ENCODE results near the gene RPGR. TPM values are rescaled to one million over a fixed set of nuclear protein-coding genes. Genes with fewer than 3 reads are reported as not detected.

RPGR gene
- total RNA-seq, 2 experiments from 2014 or later, result 12.4 to 18.2 TPM

DNA sequence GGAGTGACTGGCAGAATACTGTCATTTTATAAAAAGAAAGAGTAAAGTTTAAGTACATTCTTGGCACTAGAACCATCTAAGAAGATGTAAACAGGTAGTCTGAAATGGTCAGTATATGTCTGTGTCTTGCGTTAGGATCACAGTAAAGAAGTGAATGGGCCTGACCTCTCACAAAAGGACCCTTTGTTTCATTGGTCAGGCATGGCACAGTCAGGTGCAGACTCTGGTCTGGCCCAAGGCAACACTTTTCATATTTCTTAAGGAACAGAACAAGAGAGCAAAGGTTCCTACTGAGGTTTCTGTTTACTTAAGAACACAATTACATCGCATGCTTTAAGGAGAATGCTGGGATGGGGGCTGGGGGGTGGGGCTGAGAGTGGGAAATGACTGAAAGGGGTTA lies 48.1 kb downstream of the RPGR start:
- Histone ChIP-seq H3K9me3 (ENCODE audit: low read length) (no peaks in the 10 kb centered on the region), H3K4me3 (ENCODE audit: low read depth, low read length, poor library complexity, severe bottlenecking) (no peak overlapping the region), H3K79me2 (ENCODE audit: insufficient read depth, low read depth, low read length) (no peaks in the 10 kb centered on the region), H3K9me2 (ENCODE audit: insufficient read depth, low read length) (no peaks in the 10 kb centered on the region), H3K36me3 (ENCODE audit: insufficient read depth, low read length) (no peaks in the 10 kb centered on the region), H3K27ac (ENCODE audit: low read depth, low read length, poor library complexity, severe bottlenecking) (no peak overlapping the region), H2AFZ (ENCODE audit: low read length) (no peak overlapping the region), H3K4me2 (ENCODE audit: low read length) (no peak overlapping the region), H4K20me1 (ENCODE audit: insufficient read depth, low read length) (no peaks in the 10 kb centered on the region), H3K4me1 (ENCODE audit: insufficient read depth, low read length, poor library complexity, severe bottlenecking) (no peaks in the 10 kb centered on the region)
- DNase-seq (ENCODE audit: low spot score), result no peak
- no TSS peak for BruUV-seq (replicated peaks)
- ChIA-PET CTCF (ENCODE audit: unreplicated experiment) (no interaction called here), POLR2A (interaction anchor here (0.7 kb wide), 1 partner anchor 474 kb away, joined by 3 read pairs; no protein-coding TSS in a partner anchor)
- intact Hi-C loops (cut with micrococcal nuclease; ENCODE audit: unreplicated experiment), result no loop called here
- TF ChIP-seq EZH2phosphoT487 (IDR thresholded peaks at IDR 0.05; ENCODE audit: borderline replicate concordance, low read depth, low read length), result no peak
- TF ChIP-seq, protein P1, sequence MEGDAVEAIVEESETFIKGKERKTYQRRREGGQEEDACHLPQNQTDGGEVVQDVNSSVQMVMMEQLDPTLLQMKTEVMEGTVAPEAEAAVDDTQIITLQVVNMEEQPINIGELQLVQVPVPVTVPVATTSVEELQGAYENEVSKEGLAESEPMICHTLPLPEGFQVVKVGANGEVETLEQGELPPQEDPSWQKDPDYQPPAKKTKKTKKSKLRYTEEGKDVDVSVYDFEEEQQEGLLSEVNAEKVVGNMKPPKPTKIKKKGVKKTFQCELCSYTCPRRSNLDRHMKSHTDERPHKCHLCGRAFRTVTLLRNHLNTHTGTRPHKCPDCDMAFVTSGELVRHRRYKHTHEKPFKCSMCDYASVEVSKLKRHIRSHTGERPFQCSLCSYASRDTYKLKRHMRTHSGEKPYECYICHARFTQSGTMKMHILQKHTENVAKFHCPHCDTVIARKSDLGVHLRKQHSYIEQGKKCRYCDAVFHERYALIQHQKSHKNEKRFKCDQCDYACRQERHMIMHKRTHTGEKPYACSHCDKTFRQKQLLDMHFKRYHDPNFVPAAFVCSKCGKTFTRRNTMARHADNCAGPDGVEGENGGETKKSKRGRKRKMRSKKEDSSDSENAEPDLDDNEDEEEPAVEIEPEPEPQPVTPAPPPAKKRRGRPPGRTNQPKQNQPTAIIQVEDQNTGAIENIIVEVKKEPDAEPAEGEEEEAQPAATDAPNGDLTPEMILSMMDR (conservative IDR thresholded peaks at IDR 0.05; ENCODE audit: low read length), result no peak

DNA sequence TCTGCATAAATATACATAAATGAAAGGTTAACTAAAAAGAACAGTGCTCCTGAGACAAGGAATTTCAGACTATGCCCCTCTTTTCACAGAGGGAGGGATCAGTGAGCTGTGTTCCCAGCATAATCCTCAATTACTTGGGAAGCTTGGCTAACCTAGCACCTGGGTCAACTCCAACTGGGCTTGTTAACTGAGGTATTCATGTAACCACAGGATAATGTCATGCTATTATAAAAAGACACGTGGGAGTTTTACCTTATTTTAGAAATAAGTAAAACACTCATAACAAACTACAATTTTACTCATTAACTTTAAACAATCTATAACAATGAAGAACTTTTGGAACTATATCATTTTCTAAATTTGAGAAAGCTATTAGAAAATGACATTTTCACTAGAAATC lies 48.6 kb downstream of the RPGR start:
- H4K20me1 ChIP-seq (ENCODE audit: insufficient read depth, low read length), result no peaks in the 10 kb centered on the region
- H2AFZ ChIP-seq (ENCODE audit: low read length), result no peak overlapping the region
- intact Hi-C loops (cut with micrococcal nuclease; ENCODE audit: unreplicated experiment), result no loop called here
- H3K4me2 ChIP-seq (ENCODE audit: low read length), result no peak overlapping the region
- no TSS peak for BruUV-seq (replicated peaks)
- no peaks in the 10 kb centered on the region for H3K79me2 ChIP-seq (ENCODE audit: insufficient read depth, low read depth, low read length)
- H3K9me2 ChIP-seq (ENCODE audit: insufficient read depth, low read length), result no peaks in the 10 kb centered on the region
- H3K4me1 ChIP-seq (ENCODE audit: insufficient read depth, low read length, poor library complexity, severe bottlenecking), result no peaks in the 10 kb centered on the region
- H3K36me3 ChIP-seq (ENCODE audit: insufficient read depth, low read length), result no peaks in the 10 kb centered on the region
- CTCF ChIA-PET (ENCODE audit: unreplicated experiment), result interaction anchor here (0.5 kb wide), 1 partner anchor 9 kb away, joined by 3 read pairs; no protein-coding TSS in a partner anchor
- no peak for DNase-seq (ENCODE audit: low spot score)
- no peak overlapping the region for H3K27ac ChIP-seq (ENCODE audit: low read depth, low read length, poor library complexity, severe bottlenecking)
- H3K4me3 ChIP-seq (ENCODE audit: low read depth, low read length, poor library complexity, severe bottlenecking), result no peak overlapping the region
- no peak for TF ChIP-seq EZH2phosphoT487 (IDR thresholded peaks at IDR 0.05; ENCODE audit: borderline replicate concordance, low read depth, low read length)
- H3K9me3 ChIP-seq (ENCODE audit: low read length), result no peaks in the 10 kb centered on the region
- POLR2A ChIA-PET, result interaction anchor here (0.8 kb wide), 1 partner anchor 579 kb away, joined by 3 read pairs; no protein-coding TSS in a partner anchor

DNA sequence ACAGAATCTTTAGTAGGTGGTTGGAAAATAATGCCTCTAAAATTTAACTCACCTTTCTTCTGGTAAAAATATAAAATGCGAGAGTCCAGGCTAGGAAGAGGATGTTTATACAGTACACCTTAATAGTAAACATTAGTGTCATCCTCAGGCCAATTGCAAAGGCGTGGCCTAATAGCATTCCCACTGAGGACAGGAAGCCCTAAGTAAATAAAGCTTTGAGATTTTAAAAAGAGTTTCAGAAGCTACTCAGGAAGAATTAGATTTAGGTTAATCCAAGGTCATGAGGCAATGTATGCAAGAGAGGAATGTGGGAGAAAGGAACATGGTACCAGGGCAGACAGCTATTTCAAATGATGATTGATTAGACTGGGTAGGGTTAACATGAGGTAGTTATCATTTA lies 49.5 kb downstream of the RPGR start:
- Histone ChIP-seq H3K27ac (ENCODE audit: low read depth, low read length, poor library complexity, severe bottlenecking) (no peak overlapping the region), H3K9me3 (ENCODE audit: low read length) (no peaks in the 10 kb centered on the region), H3K9me2 (ENCODE audit: insufficient read depth, low read length) (no peaks in the 10 kb centered on the region), H3K4me2 (ENCODE audit: low read length) (no peak overlapping the region), H3K79me2 (ENCODE audit: insufficient read depth, low read depth, low read length) (no peaks in the 10 kb centered on the region), H2AFZ (ENCODE audit: low read length) (no peak overlapping the region), H3K36me3 (ENCODE audit: insufficient read depth, low read length) (no peaks in the 10 kb centered on the region), H3K4me3 (ENCODE audit: low read depth, low read length, poor library complexity, severe bottlenecking) (no peak overlapping the region), H3K4me1 (ENCODE audit: insufficient read depth, low read length, poor library complexity, severe bottlenecking) (no peaks in the 10 kb centered on the region), H4K20me1 (ENCODE audit: insufficient read depth, low read length) (no peaks in the 10 kb centered on the region)
- POLR2A ChIA-PET, result interaction anchor here (0.8 kb wide), 1 partner anchor 578 kb away, joined by 3 read pairs; no protein-coding TSS in a partner anchor
- DNase-seq (ENCODE audit: low spot score), result no peak
- BruUV-seq (replicated peaks), result no TSS peak
- CTCF ChIA-PET (ENCODE audit: unreplicated experiment), result no interaction called here
- TF ChIP-seq, protein P1 (conservative IDR thresholded peaks at IDR 0.05; ENCODE audit: low read length), result no peak
- TF ChIP-seq EZH2phosphoT487 (IDR thresholded peaks at IDR 0.05; ENCODE audit: borderline replicate concordance, low read depth, low read length), result no peak
- intact Hi-C loops (cut with micrococcal nuclease; ENCODE audit: unreplicated experiment), result no loop called here
